HEK293 (cell line): ENCODE measurements around the gene OR6K6.

ENCODE experiments used
- CTCF ChIA-PET: fragments of 350-600 bp; formaldehyde crosslinking; extraction: SDS; loops from one replicate; lab custom pipeline; 2021; ENCODE audit warnings: antibody characterized with exemption; lab: Yijun Ruan, JAX
- POLR2A ChIA-PET: fragments of 300-600 bp; formaldehyde crosslinking; extraction: SDS; loops from one replicate; lab custom pipeline; 2020; ENCODE audit warnings: antibody characterized with exemption, inconsistent platforms; lab: Yijun Ruan, JAX
- H3K27ac ChIP-seq: fragments of 200-500 bp; sonication (Bioruptor generic); 2 replicates; pipeline ENCODE4 v1.5.1; 2014; ENCODE audit warnings: low read depth, low read length, control low read depth, inconsistent platforms; ENCODE audit errors: extremely low read depth
- H3K36me3 ChIP-seq, 2 experiments: fragments of 200-500 bp in 1 of 2; sonication (Bioruptor generic) in 1 of 2; 1 replicate in 1 of 2; 2 replicates in 1 of 2; pipeline ENCODE4 v1.5.1; 2014 to 2017; ENCODE audit warnings: inconsistent platforms in 2 of 2, low read length in 2 of 2; ENCODE audit not compliant: control insufficient read depth in 2 of 2, insufficient read depth in 1 of 2
- H3K4me1 ChIP-seq: fragments of 200-500 bp; sonication (Bioruptor generic); 2 replicates; pipeline ENCODE4 v1.5.1; 2014; ENCODE audit warnings: mild to moderate bottlenecking, low read length, inconsistent platforms; ENCODE audit not compliant: control insufficient read depth, insufficient read depth
- H3K4me3 ChIP-seq: 2 replicates; pipeline ENCODE4 v1.5.1; 2011; ENCODE audit warnings: low read depth, mild to moderate bottlenecking, control low read depth, low read length, moderate library complexity
- H3K9me3 ChIP-seq: fragments of 200-500 bp; sonication (Bioruptor generic); 2 replicates; pipeline ENCODE4 v1.5.1; 2014; ENCODE audit warnings: low read depth, low read length, inconsistent platforms; ENCODE audit not compliant: control insufficient read depth, insufficient read depth
- KLF10 ChIP-seq: fragments of 450-650 bp; IDR thresholded peaks from 2 replicates; pipeline ENCODE4 v1.5.1; 2018; ENCODE audit warnings: missing biosample characterization, mild to moderate bottlenecking, missing genetic modification characterization
- MEIS1 ChIP-seq: sonication (generic); formaldehyde crosslinking; IDR thresholded peaks from 2 replicates; pipeline ENCODE4 v1.8.1; 2022; ENCODE audit warnings: missing genetic modification reagents, mild to moderate bottlenecking, borderline replicate concordance
- MYNN ChIP-seq: fragments of 450-650 bp; formaldehyde crosslinking; IDR thresholded peaks from 2 replicates; pipeline ENCODE4 v1.5.1; 2016; ENCODE audit warnings: missing biosample characterization, missing genetic modification characterization, borderline replicate concordance
- SCRT1 ChIP-seq: fragments of 450-650 bp; formaldehyde crosslinking; IDR thresholded peaks from 2 replicates; pipeline ENCODE4 v1.5.1; 2016; ENCODE audit warnings: missing biosample characterization, missing genetic modification characterization, borderline replicate concordance
- SP2 ChIP-seq: fragments of 450-650 bp; formaldehyde crosslinking; IDR thresholded peaks from 2 replicates; pipeline ENCODE4 v1.5.1; 2016; ENCODE audit warnings: missing biosample characterization, missing genetic modification characterization
- ZNF10 ChIP-seq: fragments of 450-650 bp; formaldehyde crosslinking; IDR thresholded peaks from 2 replicates; pipeline ENCODE4 v1.5.1; 2017; ENCODE audit warnings: missing biosample characterization, missing genetic modification characterization
- ZNF184 ChIP-seq: fragments of 450-650 bp; IDR thresholded peaks from 2 replicates; pipeline ENCODE4 v1.5.1; 2018; ENCODE audit warnings: missing biosample characterization, mild to moderate bottlenecking, missing genetic modification characterization
- ZNF248 ChIP-seq: fragments of 450-650 bp; formaldehyde crosslinking; IDR thresholded peaks from 2 replicates; pipeline ENCODE4 v1.5.1; 2017; ENCODE audit warnings: missing biosample characterization, missing genetic modification characterization
- ZNF26 ChIP-seq: fragments of 450-650 bp; formaldehyde crosslinking; IDR thresholded peaks from 2 replicates; pipeline ENCODE4 v1.5.1; 2016; ENCODE audit warnings: missing biosample characterization, missing genetic modification characterization
- ZNF335 ChIP-seq: fragments of 450-650 bp; formaldehyde crosslinking; conservative IDR thresholded peaks from 2 replicates; pipeline ENCODE4 v1.5.1; 2016; ENCODE audit warnings: missing biosample characterization, missing genetic modification characterization
- ZNF366 ChIP-seq: fragments of 450-650 bp; formaldehyde crosslinking; conservative IDR thresholded peaks from 2 replicates; pipeline ENCODE4 v1.5.1; 2016; ENCODE audit warnings: missing biosample characterization, missing genetic modification characterization
- ZNF513 ChIP-seq: fragments of 450-650 bp; IDR thresholded peaks from 2 replicates; pipeline ENCODE4 v1.5.1; 2018; ENCODE audit warnings: missing biosample characterization, missing genetic modification characterization
- ZNF529 ChIP-seq: fragments of 450-650 bp; formaldehyde crosslinking; IDR thresholded peaks from 2 replicates; pipeline ENCODE4 v1.5.1; 2017; ENCODE audit warnings: missing genetic modification characterization, missing biosample characterization; ENCODE audit not compliant: insufficient replicate concordance
- ZNF621 ChIP-seq: fragments of 450-650 bp; formaldehyde crosslinking; IDR thresholded peaks from 2 replicates; pipeline ENCODE4 v1.5.1; 2017; ENCODE audit warnings: missing biosample characterization, missing genetic modification characterization
- ZNF654 ChIP-seq: fragments of 450-650 bp; formaldehyde crosslinking; IDR thresholded peaks from 2 replicates; pipeline ENCODE4 v1.5.1; 2016; ENCODE audit warnings: low read depth, missing biosample characterization, missing genetic modification characterization
- ZNF677 ChIP-seq: fragments of 450-650 bp; IDR thresholded peaks from 2 replicates; pipeline ENCODE4 v1.5.0; 2018; ENCODE audit warnings: missing biosample characterization, mild to moderate bottlenecking, missing genetic modification characterization, moderate library complexity
- ZNF692 ChIP-seq: fragments of 450-650 bp; formaldehyde crosslinking; IDR thresholded peaks from 2 replicates; pipeline ENCODE4 v1.5.1; 2016; ENCODE audit warnings: missing biosample characterization, missing genetic modification characterization
- ZNF707 ChIP-seq: fragments of 450-650 bp; formaldehyde crosslinking; IDR thresholded peaks from 2 replicates; pipeline ENCODE4 v1.5.1; 2016; ENCODE audit warnings: missing biosample characterization, missing genetic modification characterization
- ZNF785 ChIP-seq: fragments of 450-650 bp; formaldehyde crosslinking; IDR thresholded peaks from 2 replicates; pipeline ENCODE4 v1.5.1; 2016; ENCODE audit warnings: missing biosample characterization, missing genetic modification characterization
- ZXDB ChIP-seq: fragments of 450-650 bp; formaldehyde crosslinking; IDR thresholded peaks from 2 replicates; pipeline ENCODE4 v1.5.1; 2016; ENCODE audit warnings: missing biosample characterization, missing genetic modification characterization

OR6K6 gene

GRCh38 chr1:158728510-158729225 lies 25.9 kb upstream of the OR6K6 start:
- ChIA-PET POLR2A (no interaction called here), CTCF (no interaction called here)
- H3K4me1 ChIP-seq: no peaks in the 10 kb centered on the region
- no peak overlapping the region for H3K27ac ChIP-seq
- no peaks in the 10 kb centered on the region for H3K36me3 ChIP-seq
- no peak overlapping the region for H3K4me3 ChIP-seq
- H3K9me3 ChIP-seq: no peaks in the 10 kb centered on the region
- TF ChIP-seq ZNF184 (tag by site-specific recombination): no peak
- no peak for TF ChIP-seq MYNN (tag by site-specific recombination)
- TF ChIP-seq ZNF529: no peak
- no peak for TF ChIP-seq ZNF785 (tag by site-specific recombination)
- TF ChIP-seq ZNF677 (tag by site-specific recombination): no peak
- no peak for TF ChIP-seq ZNF335 (tag by site-specific recombination)
- no peak for TF ChIP-seq ZNF692 (tag by site-specific recombination)
- TF ChIP-seq MEIS1 (CRISPR knock-in tag): no peak
- TF ChIP-seq ZNF366 (tag by site-specific recombination): no peak
- no peak for TF ChIP-seq ZNF707 (tag by site-specific recombination)
- TF ChIP-seq ZNF513: no peak
- no peak for TF ChIP-seq SP2 (tag by site-specific recombination)

- ChIA-PET POLR2A (no interaction called here), CTCF (no interaction called here)
- Histone ChIP-seq H3K4me3 (no peak overlapping the region), H3K27ac (no peak overlapping the region), H3K9me3 (no peaks in the 10 kb centered on the region), H3K4me1 (no peaks in the 10 kb centered on the region), H3K36me3 (no peaks in the 10 kb centered on the region)
- TF ChIP-seq ZNF654 (no peak), ZNF10 (tag by site-specific recombination) (no peak), SCRT1 (tag by site-specific recombination) (no peak), ZNF26 (no peak), KLF10 (tag by site-specific recombination) (no peak), ZNF621 (tag by site-specific recombination) (no peak), ZNF248 (tag by site-specific recombination) (no peak), ZXDB (no peak)
Measured at GRCh38 chr1:158730453-158730852, 24.1 kb upstream of the OR6K6 start.
